Amniotic stem cell (primary cell): ENCODE results near the gene ADARB2.
"Not testable (repeated sequence)": the region's sequence is repeated elsewhere in the genome, so short reads cannot be mapped to it uniquely, and the experiment has no call there.

ENCODE experiments used
- DNase-seq: peaks from one replicate; lab custom pipeline; 2025; lab: John Stamatoyannopoulos, UW

The ADARB2 gene

GRCh38 chr10:1737222-1738061 lies at the start of gene ADARB2:
Gene ADARB2 (minus strand): TSS chr10:1737525.
- DNase-seq = no peak

- no peak for DNase-seq
These were observed 48.5 kb upstream of the ADARB2 start for GRCh38 chr10:1785835-1786234.

GRCh38 chr10:1782841-1783240 lies 45.5 kb upstream of the ADARB2 start:
- no peak for DNase-seq

- no peak for DNase-seq
These were observed 42.5 kb upstream of the ADARB2 start for GRCh38 chr10:1779796-1780195.

GRCh38 chr10:1778375-1778969 lies 41.1 kb upstream of the ADARB2 start:
- DNase-seq = no peak

GRCh38 chr10:1776127-1776662 lies 38.9 kb upstream of the ADARB2 start:
- DNase-seq = no peak

- DNase-seq = no peak
These were observed 37.5 kb upstream of the ADARB2 start for GRCh38 chr10:1774796-1775195.

- not testable (repeated sequence) for DNase-seq
These were observed 35.9 kb upstream of the ADARB2 start for GRCh38 chr10:1773204-1773603.

GRCh38 chr10:1766049-1766448 lies 28.7 kb upstream of the ADARB2 start:
- DNase-seq = no peak

- no peak for DNase-seq
These were observed 24.8 kb upstream of the ADARB2 start for GRCh38 chr10:1762076-1762475.

- DNase-seq = no peak
These were observed 17.3 kb upstream of the ADARB2 start for GRCh38 chr10:1754506-1755153.

GRCh38 chr10:1752153-1752552 lies 14.8 kb upstream of the ADARB2 start:
- no peak for DNase-seq

GRCh38 chr10:1747590-1748157 lies 10.3 kb upstream of the ADARB2 start:
- no peak for DNase-seq

GRCh38 chr10:1746796-1747195 lies 9.5 kb upstream of the ADARB2 start:
- no peak for DNase-seq

GRCh38 chr10:1745780-1746456 lies 8.6 kb upstream of the ADARB2 start:
- no peak for DNase-seq

GRCh38 chr10:1744524-1744923 lies 7.2 kb upstream of the ADARB2 start:
- no peak for DNase-seq

- DNase-seq = no peak
These were observed 5.8 kb upstream of the ADARB2 start for GRCh38 chr10:1743141-1743540.

- DNase-seq = no peak
These were observed 4.1 kb upstream of the ADARB2 start for GRCh38 chr10:1741450-1741849.

GRCh38 chr10:1739751-1740150 lies 2.4 kb upstream of the ADARB2 start:
- no peak for DNase-seq

GRCh38 chr10:1738950-1739349 lies 1.6 kb upstream of the ADARB2 start:
- DNase-seq = no peak

- DNase-seq = no peak
These were observed 428 bp downstream of the ADARB2 start for GRCh38 chr10:1736972-1737221.
